HG03565 (cell line): Measurements from ENCODE around the gene SFMBT1.
"Not testable (repeated sequence)": the region's sequence is repeated elsewhere in the genome, so short reads cannot be mapped to it uniquely, and the experiment has no call there.

Experiments used
- ATAC-seq: cut with Tn5 transposase; IDR thresholded peaks from one replicate; pipeline ENCODE4 v1.9.1; 2021; ENCODE audit warnings: mild to moderate bottlenecking, moderate library complexity; ENCODE audit not compliant: unreplicated experiment

SFMBT1 gene

GRCh38 chr3:53039376-53039752 lies 6.5 kb downstream of the SFMBT1 start:
- ATAC-seq, result no peak

- ATAC-seq, result no peak
These were observed 7.0 kb downstream of the SFMBT1 start for GRCh38 chr3:53038679-53039375.

- no peak for ATAC-seq
These were observed 9.9 kb downstream of the SFMBT1 start for GRCh38 chr3:53035825-53036619.

- ATAC-seq, result not testable (repeated sequence)
These were observed 10.9 kb downstream of the SFMBT1 start for GRCh38 chr3:53035018-53035417.

- not testable (repeated sequence) for ATAC-seq
These were observed 11.5 kb downstream of the SFMBT1 start for GRCh38 chr3:53034411-53034810.

GRCh38 chr3:53032609-53033008 lies 13.3 kb downstream of the SFMBT1 start:
- no peak for ATAC-seq

- no peak for ATAC-seq
These were observed 15.0 kb downstream of the SFMBT1 start for GRCh38 chr3:53030619-53031449.

- ATAC-seq, result no peak
These were observed 17.2 kb downstream of the SFMBT1 start for GRCh38 chr3:53028641-53029040.

- ATAC-seq, result no peak
These were observed 18.5 kb downstream of the SFMBT1 start for GRCh38 chr3:53027254-53027844.

GRCh38 chr3:53026382-53027162 lies 19.3 kb downstream of the SFMBT1 start:
- no peak for ATAC-seq

GRCh38 chr3:53024315-53024714 lies 21.6 kb downstream of the SFMBT1 start:
- ATAC-seq, result no peak

GRCh38 chr3:53023072-53023823 lies 22.6 kb downstream of the SFMBT1 start:
- ATAC-seq, result no peak

GRCh38 chr3:53022647-53023046 lies 23.2 kb downstream of the SFMBT1 start:
- ATAC-seq, result no peak

- no peak for ATAC-seq
These were observed 29.6 kb downstream of the SFMBT1 start for GRCh38 chr3:53016236-53016635.

- no peak for ATAC-seq
These were observed 34.5 kb downstream of the SFMBT1 start for GRCh38 chr3:53011324-53011723.

- ATAC-seq, result no peak
These were observed 35.9 kb downstream of the SFMBT1 start for GRCh38 chr3:53009826-53010539.

GRCh38 chr3:53008932-53009331 lies 36.9 kb downstream of the SFMBT1 start:
- ATAC-seq, result no peak

- no peak for ATAC-seq
These were observed 39.9 kb downstream of the SFMBT1 start for GRCh38 chr3:53005854-53006513.
